ENCODE results near the gene HPN.

DNA sequence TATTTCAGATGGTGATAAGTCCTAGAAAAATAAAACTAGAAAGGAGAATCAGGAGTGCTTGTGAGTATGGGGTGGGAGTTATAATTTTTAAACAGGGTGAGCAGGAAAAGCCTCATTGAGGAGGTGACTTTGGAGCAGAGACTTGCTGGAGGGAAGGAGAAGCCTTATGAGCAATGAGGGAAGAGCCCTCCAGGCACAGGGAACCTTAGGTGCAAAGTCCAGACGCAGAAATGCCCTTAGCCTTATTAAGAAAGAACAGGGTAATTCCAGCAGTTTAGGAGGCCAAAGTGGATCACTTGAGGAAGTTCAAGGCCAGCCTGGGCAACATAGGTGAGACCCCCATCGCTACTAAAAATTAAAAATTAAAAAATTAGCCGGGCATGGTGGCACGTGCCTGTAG, 53.1 kb downstream of the HPN start:
- TF ChIP-seq, protein P1, sequence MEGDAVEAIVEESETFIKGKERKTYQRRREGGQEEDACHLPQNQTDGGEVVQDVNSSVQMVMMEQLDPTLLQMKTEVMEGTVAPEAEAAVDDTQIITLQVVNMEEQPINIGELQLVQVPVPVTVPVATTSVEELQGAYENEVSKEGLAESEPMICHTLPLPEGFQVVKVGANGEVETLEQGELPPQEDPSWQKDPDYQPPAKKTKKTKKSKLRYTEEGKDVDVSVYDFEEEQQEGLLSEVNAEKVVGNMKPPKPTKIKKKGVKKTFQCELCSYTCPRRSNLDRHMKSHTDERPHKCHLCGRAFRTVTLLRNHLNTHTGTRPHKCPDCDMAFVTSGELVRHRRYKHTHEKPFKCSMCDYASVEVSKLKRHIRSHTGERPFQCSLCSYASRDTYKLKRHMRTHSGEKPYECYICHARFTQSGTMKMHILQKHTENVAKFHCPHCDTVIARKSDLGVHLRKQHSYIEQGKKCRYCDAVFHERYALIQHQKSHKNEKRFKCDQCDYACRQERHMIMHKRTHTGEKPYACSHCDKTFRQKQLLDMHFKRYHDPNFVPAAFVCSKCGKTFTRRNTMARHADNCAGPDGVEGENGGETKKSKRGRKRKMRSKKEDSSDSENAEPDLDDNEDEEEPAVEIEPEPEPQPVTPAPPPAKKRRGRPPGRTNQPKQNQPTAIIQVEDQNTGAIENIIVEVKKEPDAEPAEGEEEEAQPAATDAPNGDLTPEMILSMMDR (IDR thresholded peaks at IDR 0.05; ENCODE audit: borderline replicate concordance, extremely low read depth, low read length, poor library complexity, severe bottlenecking): no peak
- no peak for TF ChIP-seq EZH2 (IDR thresholded peaks at IDR 0.05; ENCODE audit: borderline replicate concordance, low read depth, low read length, severe bottlenecking)

Measured in DND-41 (cell line).